GM21447 (cell line): ENCODE data around the gene KCNAB3.

Experiments
- ATAC-seq: cut with Tn5 transposase; IDR thresholded peaks from one replicate; pipeline ENCODE4 v1.9.1; 2021; ENCODE audit not compliant: unreplicated experiment

KCNAB3 gene

GRCh38 chr17:7903154-7904103 is 26.2 kb downstream of the KCNAB3 start:
- no peak for ATAC-seq

- ATAC-seq: no peak
Measured at GRCh38 chr17:7897773-7898172, 31.9 kb downstream of the KCNAB3 start.

- no peak for ATAC-seq
Measured at GRCh38 chr17:7897090-7897489, 32.6 kb downstream of the KCNAB3 start.

- no peak for ATAC-seq
Measured at GRCh38 chr17:7894866-7895265, 34.8 kb downstream of the KCNAB3 start.

DNA sequence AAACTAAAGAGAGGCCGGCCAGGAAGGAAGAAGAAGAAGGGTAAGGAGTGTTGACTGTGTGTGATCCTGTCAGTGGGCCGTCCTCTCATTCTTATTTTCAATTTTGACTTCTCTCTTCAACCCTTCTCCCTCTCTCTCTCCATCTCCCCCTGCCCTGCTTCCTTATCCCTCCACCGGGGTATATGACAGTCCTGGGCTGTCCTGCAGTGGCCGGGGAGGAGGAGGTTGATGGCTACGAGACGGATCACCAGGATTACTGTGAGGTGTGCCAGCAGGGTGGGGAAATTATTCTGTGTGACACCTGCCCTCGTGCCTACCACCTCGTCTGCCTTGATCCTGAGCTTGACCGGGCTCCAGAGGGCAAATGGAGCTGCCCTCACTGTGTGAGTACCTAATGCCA is 35.4 kb downstream of the KCNAB3 start:
- no peak for ATAC-seq

DNA sequence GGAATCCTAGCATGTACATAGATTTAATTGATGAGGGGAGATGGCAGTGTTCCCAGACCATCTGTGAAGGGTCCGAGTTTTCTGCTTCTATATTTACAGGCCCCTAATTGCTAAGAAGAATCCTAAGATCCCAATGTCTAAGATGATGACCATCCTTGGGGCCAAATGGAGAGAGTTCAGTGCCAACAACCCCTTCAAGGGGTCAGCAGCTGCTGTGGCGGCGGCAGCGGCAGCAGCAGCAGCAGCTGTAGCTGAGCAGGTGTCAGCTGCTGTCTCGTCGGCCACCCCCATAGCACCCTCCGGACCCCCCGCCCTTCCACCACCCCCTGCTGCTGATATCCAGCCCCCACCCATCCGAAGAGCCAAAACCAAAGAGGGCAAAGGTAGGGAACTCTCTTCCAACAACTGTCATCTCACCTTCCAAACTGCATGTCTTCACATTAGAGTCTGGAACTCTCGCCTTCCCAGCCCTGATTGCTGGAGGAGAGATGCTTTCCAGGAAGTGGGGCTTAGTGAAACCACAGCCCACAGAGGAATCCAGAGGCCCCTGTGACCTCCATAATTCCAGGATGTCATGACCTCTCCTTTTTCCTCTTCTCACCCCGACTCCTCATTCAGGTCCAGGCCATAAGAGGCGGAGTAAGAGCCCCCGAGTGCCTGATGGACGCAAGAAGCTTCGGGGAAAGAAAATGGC is 36.3 kb downstream of the KCNAB3 start:
- ATAC-seq: no peak

DNA sequence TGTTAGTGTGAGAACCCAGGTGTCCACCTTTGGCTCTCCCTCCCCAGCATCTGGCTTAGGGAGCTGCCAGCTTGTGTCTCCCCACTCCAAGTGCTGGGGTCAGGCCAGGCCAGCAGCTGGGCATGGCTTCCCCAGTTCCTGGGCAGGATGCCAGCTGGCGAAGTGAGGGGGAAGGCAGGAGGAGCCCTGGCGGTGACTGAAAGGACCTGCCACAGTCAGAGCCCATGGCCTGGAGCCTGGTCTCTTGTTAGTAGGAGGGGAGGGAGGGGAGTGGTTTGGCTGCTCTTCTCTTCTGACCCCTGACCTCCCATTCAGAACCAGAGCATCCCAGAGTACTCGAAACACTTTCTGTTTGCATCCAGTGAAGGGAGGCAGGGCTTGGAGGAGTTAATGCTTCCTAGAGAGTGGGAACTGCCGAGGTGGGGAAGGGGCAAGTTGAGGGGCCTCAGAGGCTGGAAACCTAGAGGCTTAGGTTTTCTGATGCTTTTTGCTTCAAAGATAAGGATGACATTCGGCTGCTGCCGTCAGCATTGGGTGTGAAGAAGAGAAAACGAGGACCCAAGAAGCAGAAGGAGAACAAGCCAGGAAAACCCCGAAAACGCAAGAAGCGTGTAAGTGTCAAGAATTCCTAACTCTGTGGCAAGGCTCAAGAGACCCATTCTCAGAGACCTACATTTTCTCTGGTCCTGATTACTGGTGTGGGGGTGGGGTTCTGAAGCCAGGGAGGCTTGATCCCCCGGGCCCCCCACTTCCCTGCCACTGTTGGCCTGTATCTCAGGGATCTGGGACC is 40.3 kb downstream of the KCNAB3 start:
- ATAC-seq: no peak

- no peak for ATAC-seq
Measured at GRCh38 chr17:7888184-7888920, 41.3 kb downstream of the KCNAB3 start, which contains the start of gene CHD3. CHD3 (plus strand) TSS chr17:7888789; CDS start chr17:7889001, 212 bp downstream.

GRCh38 chr17:7887482-7888183 is 42.0 kb downstream of the KCNAB3 start:
- ATAC-seq: no peak

GRCh38 chr17:7887038-7887481 is 42.6 kb downstream of the KCNAB3 start:
- ATAC-seq: no peak

GRCh38 chr17:7886227-7887037 is 43.2 kb downstream of the KCNAB3 start:
- ATAC-seq: no peak

DNA sequence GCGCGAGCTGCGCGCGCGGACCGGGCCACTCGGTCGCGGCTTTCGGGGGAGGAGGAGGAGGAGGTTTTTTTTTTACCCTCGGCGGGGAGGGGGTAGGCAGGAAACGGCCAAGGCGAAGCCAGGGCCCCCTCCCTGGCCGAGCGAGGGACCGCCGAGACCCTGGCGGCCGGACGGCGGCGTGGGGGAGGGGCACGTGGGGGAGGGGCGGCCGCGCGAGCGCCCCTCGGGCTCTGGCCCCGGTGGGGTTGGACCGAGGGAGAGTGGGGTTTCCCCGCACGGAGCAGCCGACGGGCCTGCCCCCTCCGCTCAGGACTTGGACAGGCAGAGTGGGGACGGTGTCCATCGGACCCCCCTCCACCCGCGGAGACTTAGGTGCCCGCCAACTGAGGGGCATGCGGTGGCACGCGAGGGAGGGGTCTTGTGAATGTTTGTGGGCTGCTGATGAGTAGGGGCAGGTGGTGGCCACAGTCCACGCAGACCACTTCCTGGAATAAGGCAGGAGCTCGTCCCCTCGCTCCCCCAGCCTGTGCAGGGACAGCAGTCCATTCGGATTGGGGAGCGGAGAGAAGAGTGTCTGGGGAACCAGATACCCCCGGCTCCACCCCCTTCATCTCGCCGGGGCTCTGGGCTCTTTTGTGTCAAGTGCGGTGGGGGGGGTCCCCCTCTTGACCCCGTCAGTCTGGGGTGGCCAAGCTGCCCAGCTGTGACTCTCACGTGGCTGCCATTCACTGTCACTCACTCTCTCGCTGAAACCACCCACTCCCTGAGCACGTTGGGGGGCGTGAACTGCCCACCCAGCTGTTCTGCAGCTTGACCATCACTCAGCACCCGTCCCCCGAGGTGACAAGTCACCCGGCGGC is 44.1 kb downstream of the KCNAB3 start:
- ATAC-seq: no peak

- no peak for ATAC-seq
Measured at GRCh38 chr17:7884581-7885366, 44.9 kb downstream of the KCNAB3 start.

DNA sequence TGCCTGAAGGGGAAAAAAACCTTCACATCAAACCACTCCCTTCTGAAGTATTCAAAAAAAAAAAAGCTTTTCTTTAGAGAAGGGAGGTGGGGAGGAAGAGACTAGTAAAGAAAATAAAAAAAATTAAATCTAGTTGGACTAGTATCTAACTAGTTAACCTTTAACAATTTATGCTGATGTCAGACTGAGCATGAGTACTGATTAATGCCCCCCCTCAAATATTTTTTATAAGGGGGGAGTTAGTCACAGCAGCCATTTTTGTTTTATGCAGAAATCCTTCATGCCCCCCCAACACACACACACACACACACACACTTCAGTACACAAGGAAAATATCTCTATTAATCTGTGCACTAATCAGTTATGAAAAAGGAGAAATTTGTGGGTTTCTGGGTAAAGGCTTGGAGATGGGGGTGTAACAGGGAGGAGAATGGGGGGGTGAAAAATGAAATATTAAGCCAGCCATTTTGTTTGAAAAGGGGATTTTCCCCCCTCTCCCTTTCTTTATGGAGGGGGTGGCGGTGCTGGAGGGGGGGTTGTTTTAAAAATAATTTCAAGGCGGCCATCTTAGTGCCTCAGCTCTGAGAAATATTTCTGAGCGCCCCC is 45.8 kb downstream of the KCNAB3 start:
- no peak for ATAC-seq

DNA sequence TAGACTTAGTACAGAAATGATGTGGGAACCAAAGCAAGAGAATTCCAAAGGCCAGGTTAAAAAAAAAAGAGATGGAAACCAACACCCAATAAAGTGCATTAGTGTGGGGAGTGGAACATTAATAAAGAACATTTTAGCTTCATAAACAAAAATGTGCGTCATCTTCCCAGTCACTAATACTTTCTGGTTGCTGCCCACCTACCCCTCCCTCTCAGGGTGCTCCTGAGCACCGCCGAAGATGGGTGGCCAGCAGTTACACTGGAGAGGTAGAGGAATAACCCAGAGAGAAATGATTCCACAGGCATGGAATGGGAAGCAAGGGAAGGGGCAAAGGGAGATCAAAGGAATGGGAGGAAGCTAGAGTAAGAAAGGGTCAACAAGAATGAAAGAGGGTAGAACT is 47.0 kb downstream of the KCNAB3 start:
- ATAC-seq: no peak

DNA sequence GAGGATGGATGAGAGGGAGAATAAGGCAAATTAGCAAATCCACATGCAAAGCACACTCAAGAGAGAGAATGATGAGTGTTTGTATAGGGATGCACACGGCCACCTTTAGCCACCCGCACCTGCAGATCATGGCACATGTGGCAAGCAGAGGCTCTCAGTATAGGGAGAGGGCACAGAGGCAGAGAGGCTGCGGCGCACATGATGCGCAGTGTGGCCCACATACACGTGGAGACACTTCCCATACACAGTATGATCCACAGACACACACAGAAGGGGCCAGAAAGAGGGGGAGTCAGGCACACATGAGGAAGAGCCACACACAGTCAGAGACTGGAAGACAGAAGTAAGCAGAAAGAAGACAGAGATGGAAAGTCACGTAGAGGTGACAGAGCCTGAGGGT is 47.6 kb downstream of the KCNAB3 start:
- ATAC-seq: no peak
